ENCODE data around the gene C19orf12. TPM values are rescaled to one million over a fixed set of nuclear protein-coding genes. Genes with fewer than 3 reads are reported as not detected.
A peak's percentile ranks its signal among the peaks of the same experiment; 100 is the strongest.

The C19orf12 gene
- 15.5 to 19.0 TPM (median 17.2 TPM) in 3 replicates for total RNA-seq (2021)
- Bru-seq, nascent RNA: percentile 63 among the genes with signal in this experiment
- long read RNA-seq, experiment 1, full-length matches to known transcripts: 62 of 67 reads
- long read RNA-seq, experiment 1, partial matches to known transcripts: 0 of 67 reads
- long read RNA-seq, experiment 1, other reads (novel, unspliced or antisense): 5 of 67 reads
- long read RNA-seq, experiment 2, transcript C19orf12-201 (3 exons, 2,464 nt): major isoform, 8 of 36 reads
- long read RNA-seq, experiment 2, transcript C19orf12-204 (2 exons, 1,912 nt): minor isoform, 6 of 36 reads
- long read RNA-seq, experiment 2, partial matches to known transcripts: 0 of 36 reads
- long read RNA-seq, experiment 2, other reads (novel, unspliced or antisense): 20 of 36 reads
- long read RNA-seq, experiment 3, full-length matches to known transcripts: 16 of 17 reads
- long read RNA-seq, experiment 3, partial matches to known transcripts: 0 of 17 reads
- long read RNA-seq, experiment 3, other reads (novel, unspliced or antisense): 1 of 17 reads

- CTCF ChIA-PET: interaction anchor here (0.9 to 5.2 kb wide), 11 partner anchors 14 to 130 kb away, joined by 3 to 63 read pairs (median 8); no protein-coding TSS in a partner anchor
Observed at GRCh38 chr19:29714953-29715700, at the start of gene C19orf12. C19orf12 (minus strand) TSS chr19:29715261; CDS start chr19:29708413, 6,848 bp downstream.

DNA sequence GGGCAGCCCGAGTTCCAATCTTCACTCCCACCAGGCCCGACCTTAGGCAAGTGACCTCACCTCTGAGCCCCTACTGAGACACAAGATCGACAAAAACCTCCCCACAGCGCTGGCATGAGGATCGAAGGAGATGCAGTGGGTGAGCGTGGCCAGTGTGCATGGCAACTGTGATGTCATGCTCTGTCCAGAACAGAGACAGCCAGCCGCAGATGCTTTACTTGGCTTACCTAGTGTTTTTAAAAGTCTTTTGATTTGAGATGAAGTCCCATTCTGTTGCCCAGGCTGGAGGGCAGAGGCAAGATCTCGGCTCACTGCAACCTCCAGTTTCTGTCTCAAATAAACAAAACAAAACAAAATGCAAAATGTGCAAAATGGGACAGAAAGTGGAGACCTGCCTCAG is 49.3 kb upstream of the C19orf12 start:
- ChIA-PET POLR2A (no interaction called here), CTCF (no interaction called here)
- H3K9me3 Mint-ChIP-seq: no peaks in the 10 kb centered on the region
- peaks cover 4% of the 10 kb centered on the region; the same call in 1 of the 2 replicates for H3K4me1 Mint-ChIP-seq
- no peak overlapping the region for H3K4me3 Mint-ChIP-seq
- H3K36me3 Mint-ChIP-seq: no peaks in the 10 kb centered on the region
- no peaks in the 10 kb centered on the region; the same call in 1 of the 2 replicates for H3K27me3 Mint-ChIP-seq (ENCODE audit: low read depth)
- no peak overlapping the region for H3K27ac Mint-ChIP-seq
- DNase-seq (ENCODE audit: low spot score): no peak
- no peak for ATAC-seq
- TF ChIP-seq E2F5 (CRISPR knock-in tag; IDR thresholded peaks at IDR 0.05) (no peak), AFF4 (CRISPR knock-in tag; IDR thresholded peaks at IDR 0.05; ENCODE audit: borderline replicate concordance) (no peak), SMAD3 (CRISPR knock-in tag; IDR thresholded peaks at IDR 0.05; ENCODE audit: borderline replicate concordance) (no peak), IRF2 (CRISPR knock-in tag; IDR thresholded peaks at IDR 0.05; ENCODE audit: borderline replicate concordance, low read depth) (no peak), ZBTB21 (CRISPR knock-in tag; IDR thresholded peaks at IDR 0.05; ENCODE audit: borderline replicate concordance) (no peak), IRF1 (CRISPR knock-in tag; IDR thresholded peaks at IDR 0.05) (no peak), ZNF317 (CRISPR knock-in tag; IDR thresholded peaks at IDR 0.05; ENCODE audit: borderline replicate concordance, low read depth) (no peak), NFATC4 (CRISPR knock-in tag; IDR thresholded peaks at IDR 0.05) (no peak), SMAD4 (CRISPR knock-in tag; IDR thresholded peaks at IDR 0.05) (no peak), CREB1 (CRISPR knock-in tag; IDR thresholded peaks at IDR 0.05) (no peak), PRRX2 (CRISPR knock-in tag; IDR thresholded peaks at IDR 0.05) (no peak), ZNF263 (CRISPR knock-in tag; IDR thresholded peaks at IDR 0.05; ENCODE audit: low read depth) (no peak)
- TF ChIP-seq, protein P1, sequence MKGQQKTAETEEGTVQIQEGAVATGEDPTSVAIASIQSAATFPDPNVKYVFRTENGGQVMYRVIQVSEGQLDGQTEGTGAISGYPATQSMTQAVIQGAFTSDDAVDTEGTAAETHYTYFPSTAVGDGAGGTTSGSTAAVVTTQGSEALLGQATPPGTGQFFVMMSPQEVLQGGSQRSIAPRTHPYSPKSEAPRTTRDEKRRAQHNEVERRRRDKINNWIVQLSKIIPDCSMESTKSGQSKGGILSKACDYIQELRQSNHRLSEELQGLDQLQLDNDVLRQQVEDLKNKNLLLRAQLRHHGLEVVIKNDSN (CRISPR knock-in tag; IDR thresholded peaks at IDR 0.05): no peak

More at GRCh38 chr19:29714953-29715700, at the start of gene C19orf12:
- H3K4me3 Mint-ChIP-seq: peak within 1 kb of the TSS; percentile 71
- ATAC-seq (peak; percentile 80), DNase-seq (ENCODE audit: low spot score) (peak; percentile 61)
- TF ChIP-seq PREB (CRISPR knock-in tag; IDR thresholded peaks at IDR 0.05; ENCODE audit: borderline replicate concordance) (no peak), TP53 (CRISPR knock-in tag; IDR thresholded peaks at IDR 0.05) (no peak), ZNF671 (CRISPR knock-in tag; IDR thresholded peaks at IDR 0.05) (no peak), NR2C2 (CRISPR knock-in tag; IDR thresholded peaks at IDR 0.05) (no peak), TEAD1 (CRISPR knock-in tag; IDR thresholded peaks at IDR 0.05) (0 out of 2 replicates have a peak, but pooled peaks have one; percentile 31), ELF4 (CRISPR knock-in tag; IDR thresholded peaks at IDR 0.05; ENCODE audit: low read depth) (0 out of 2 replicates have a peak, but pooled peaks have one; percentile 28), OVOL2 (CRISPR knock-in tag; IDR thresholded peaks at IDR 0.05; ENCODE audit: borderline replicate concordance) (peak; percentile 34; the same call in 1 of the 2 replicates), GABPB1 (CRISPR knock-in tag; IDR thresholded peaks at IDR 0.05) (peak; percentile 29; the same call in 1 of the 2 replicates), ZSCAN18 (CRISPR knock-in tag; IDR thresholded peaks at IDR 0.05) (no peak), ZNF416 (CRISPR knock-in tag; IDR thresholded peaks at IDR 0.05) (no peak), SP1 (CRISPR knock-in tag; conservative IDR thresholded peaks at IDR 0.05) (peak; percentile 35; the same call in 1 of the 2 replicates)
- TF ChIP-seq, protein P2, sequence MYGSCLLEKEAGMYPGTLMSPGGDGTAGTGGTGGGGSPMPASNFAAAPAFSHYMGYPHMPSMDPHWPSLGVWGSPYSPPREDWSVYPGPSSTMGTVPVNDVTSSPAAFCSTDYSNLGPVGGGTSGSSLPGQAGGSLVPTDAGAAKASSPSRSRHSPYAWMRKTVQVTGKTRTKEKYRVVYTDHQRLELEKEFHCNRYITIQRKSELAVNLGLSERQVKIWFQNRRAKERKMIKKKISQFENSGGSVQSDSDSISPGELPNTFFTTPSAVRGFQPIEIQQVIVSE (CRISPR knock-in tag; IDR thresholded peaks at IDR 0.05; ENCODE audit: borderline replicate concordance): no peak
- no peaks in the 10 kb centered on the region for H3K36me3 Mint-ChIP-seq
- no peaks in the 10 kb centered on the region for H3K27me3 Mint-ChIP-seq (ENCODE audit: low read depth)
- H3K27ac Mint-ChIP-seq: peak within 1 kb of the TSS; percentile 77
- POLR2A ChIA-PET: interaction anchor here (1.1 kb wide), 1 partner anchor 9 kb away, joined by 4 read pairs; no protein-coding TSS in a partner anchor
- H3K9me3 Mint-ChIP-seq: no peaks in the 10 kb centered on the region
- peaks cover 32% of the 10 kb centered on the region for H3K4me1 Mint-ChIP-seq
